Epithelial cell of esophagus (primary cell): ENCODE data around the gene ZNF234.
"Not testable (repeated sequence)": the region's sequence is repeated elsewhere in the genome, so short reads cannot be mapped to it uniquely, and the experiment has no call there.

Source experiments
- DNase-seq: peaks from one replicate; pipeline ENCODE4 v3.0.0; 2010; ENCODE audit warnings: low read depth
- H3K4me3 ChIP-seq: 2 replicates; pipeline ENCODE4 v1.5.1; 2011; ENCODE audit warnings: mild to moderate bottlenecking, low read length, control low read depth
- CTCF ChIP-seq: IDR thresholded peaks from 2 replicates; pipeline ENCODE4 v1.5.1; 2011; ENCODE audit warnings: low read depth, mild to moderate bottlenecking, low read length, control low read depth, inconsistent platforms; ENCODE audit not compliant: insufficient read depth; ENCODE audit errors: missing control alignments

Gene ZNF234

DNA sequence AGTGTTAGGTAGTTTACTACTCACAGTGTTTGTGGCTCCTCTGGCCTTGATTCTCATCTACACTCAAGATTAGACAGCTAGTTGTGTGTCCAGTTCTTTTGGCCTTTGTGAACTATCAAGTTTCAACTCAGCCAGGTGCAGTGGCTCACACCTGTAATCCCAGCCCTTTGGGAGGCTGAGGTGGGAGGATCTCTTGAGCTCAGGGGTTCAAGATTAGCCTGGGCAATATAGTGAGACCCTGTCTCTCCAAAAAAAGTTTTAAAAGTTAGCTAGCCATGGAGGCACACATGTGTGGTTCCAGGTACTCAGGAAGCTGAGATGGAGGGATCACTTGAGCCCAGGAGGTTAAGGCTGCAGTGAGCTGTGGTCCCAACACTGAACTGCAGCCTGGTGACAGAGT is 39.6 kb downstream of the ZNF234 start:
- no peak for DNase-seq
- no peak for TF ChIP-seq CTCF
- no peak overlapping the region for H3K4me3 ChIP-seq

DNA sequence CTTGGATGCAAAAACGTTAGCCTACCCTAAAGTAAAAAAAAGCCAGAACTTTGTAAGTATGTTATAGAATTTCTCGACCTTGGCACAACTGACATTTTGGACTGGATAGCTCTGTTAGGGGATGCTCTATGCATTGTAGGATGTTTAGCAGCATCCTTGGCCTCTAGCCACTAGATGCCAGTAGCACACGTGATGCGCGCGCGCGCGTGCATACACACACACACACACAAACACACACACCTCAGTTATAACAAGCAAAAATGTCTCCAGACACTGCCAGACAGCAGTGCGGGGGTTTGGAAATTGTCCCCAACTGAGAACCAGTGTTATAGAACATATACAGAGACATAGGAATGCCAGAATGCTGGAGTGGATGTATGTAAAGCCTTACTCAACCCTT is 40.8 kb downstream of the ZNF234 start:
- no peak for TF ChIP-seq CTCF
- no peak overlapping the region for H3K4me3 ChIP-seq
- DNase-seq: no peak

GRCh38 chr19:44190020-44190419 is 48.7 kb downstream of the ZNF234 start:
- no peak for DNase-seq
- no peak overlapping the region for H3K4me3 ChIP-seq
- no peak for TF ChIP-seq CTCF

DNA sequence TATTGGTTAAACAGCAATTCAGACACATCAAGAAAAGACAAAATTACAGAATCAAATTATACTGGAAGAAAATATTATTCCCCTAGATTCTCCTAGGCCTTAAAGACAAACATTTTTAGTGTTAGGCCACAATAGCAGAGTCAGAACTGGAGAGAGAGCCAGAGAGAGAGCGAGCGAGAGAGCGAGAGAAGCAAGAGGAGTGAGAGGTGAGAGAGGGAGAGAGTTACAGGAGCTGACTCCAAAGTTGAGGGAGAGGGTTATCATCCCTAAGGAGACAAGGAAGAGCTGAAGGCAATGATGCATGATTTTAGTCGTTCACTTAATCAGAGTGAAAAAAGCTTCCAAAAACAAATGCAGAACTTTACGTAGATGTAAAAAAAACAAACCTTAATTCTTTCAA is 50.8 kb downstream of the ZNF234 start:
- H3K4me3 ChIP-seq: no peak overlapping the region
- no peak for DNase-seq
- no peak for TF ChIP-seq CTCF

- TF ChIP-seq CTCF: no peak
- no peak for DNase-seq
- H3K4me3 ChIP-seq: no peak overlapping the region
Observed at GRCh38 chr19:44196772-44197171, 55.4 kb downstream of the ZNF234 start.

DNA sequence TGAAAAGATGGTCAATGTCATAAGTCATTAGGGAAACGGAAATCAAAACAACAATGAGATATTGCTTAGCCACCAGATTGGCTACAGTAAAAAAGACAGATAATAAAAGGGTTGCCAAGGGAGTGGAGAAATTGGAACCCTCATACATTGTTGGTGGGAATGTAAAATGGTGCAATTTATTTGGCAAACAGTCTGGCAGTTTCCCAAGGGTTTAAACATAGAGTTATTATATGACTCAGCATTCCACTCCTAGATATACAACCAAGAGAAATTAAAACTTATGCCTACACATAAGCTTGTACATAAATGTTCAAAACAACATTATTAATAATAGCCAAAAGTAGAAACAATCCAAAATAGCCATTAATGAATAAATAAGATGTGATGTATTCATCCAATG is 61.1 kb downstream of the ZNF234 start:
- no peak overlapping the region for H3K4me3 ChIP-seq
- DNase-seq: peak; percentile 39
- no peak for TF ChIP-seq CTCF

DNA sequence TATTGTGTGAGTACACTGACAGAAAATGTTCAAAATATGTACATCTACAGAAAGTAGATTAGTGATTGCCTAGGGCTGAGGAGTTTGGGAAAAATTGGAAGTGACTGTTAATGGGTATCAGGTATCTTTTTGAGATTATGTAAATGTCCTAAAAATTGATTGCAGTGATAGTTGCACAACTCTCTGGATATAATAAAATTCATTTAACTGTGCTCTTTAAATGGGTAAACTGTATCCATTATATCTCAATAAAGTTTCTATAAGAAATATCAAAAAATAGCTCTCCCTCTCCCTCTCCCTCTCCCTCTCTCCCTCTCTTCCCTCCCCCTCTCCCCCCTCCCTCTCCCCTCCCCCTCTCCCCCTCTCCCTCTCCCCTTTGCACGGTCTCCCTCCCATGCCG is 61.6 kb downstream of the ZNF234 start:
- no peak for TF ChIP-seq CTCF
- H3K4me3 ChIP-seq: no peak overlapping the region
- DNase-seq: no peak

- H3K4me3 ChIP-seq, DNase-seq: not testable (repeated sequence)
Observed at GRCh38 chr19:44203877-44204276, 62.5 kb downstream of the ZNF234 start.
